ENCODE data around the gene INPP5D.

DNA sequence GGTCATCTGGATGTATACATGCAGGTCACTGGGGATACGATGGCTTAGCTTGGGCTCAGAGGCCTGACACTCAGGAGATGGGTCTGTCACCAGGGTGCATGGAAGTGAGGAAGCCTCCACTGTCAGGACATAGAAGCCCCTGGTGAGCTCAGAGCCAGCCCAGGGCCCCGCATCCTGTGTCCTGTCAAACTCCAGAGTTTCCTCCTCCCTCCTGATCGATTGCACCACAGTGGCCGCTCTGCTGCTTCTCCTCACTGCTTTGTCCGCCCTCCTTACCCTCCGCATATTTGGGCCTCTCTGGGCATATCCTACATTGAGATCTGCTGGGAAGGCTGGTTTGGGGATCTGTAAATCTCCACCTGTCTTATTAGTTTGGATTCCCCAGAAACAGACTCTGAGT lies 153.8 kb downstream of the INPP5D start:
- no peak for TF ChIP-seq RAD21 (IDR thresholded peaks at IDR 0.05)
- TF ChIP-seq, protein P1, sequence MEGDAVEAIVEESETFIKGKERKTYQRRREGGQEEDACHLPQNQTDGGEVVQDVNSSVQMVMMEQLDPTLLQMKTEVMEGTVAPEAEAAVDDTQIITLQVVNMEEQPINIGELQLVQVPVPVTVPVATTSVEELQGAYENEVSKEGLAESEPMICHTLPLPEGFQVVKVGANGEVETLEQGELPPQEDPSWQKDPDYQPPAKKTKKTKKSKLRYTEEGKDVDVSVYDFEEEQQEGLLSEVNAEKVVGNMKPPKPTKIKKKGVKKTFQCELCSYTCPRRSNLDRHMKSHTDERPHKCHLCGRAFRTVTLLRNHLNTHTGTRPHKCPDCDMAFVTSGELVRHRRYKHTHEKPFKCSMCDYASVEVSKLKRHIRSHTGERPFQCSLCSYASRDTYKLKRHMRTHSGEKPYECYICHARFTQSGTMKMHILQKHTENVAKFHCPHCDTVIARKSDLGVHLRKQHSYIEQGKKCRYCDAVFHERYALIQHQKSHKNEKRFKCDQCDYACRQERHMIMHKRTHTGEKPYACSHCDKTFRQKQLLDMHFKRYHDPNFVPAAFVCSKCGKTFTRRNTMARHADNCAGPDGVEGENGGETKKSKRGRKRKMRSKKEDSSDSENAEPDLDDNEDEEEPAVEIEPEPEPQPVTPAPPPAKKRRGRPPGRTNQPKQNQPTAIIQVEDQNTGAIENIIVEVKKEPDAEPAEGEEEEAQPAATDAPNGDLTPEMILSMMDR (IDR thresholded peaks at IDR 0.05; ENCODE audit: low read depth, low read length, missing input control), result no peak
- TF ChIP-seq, protein P2, sequence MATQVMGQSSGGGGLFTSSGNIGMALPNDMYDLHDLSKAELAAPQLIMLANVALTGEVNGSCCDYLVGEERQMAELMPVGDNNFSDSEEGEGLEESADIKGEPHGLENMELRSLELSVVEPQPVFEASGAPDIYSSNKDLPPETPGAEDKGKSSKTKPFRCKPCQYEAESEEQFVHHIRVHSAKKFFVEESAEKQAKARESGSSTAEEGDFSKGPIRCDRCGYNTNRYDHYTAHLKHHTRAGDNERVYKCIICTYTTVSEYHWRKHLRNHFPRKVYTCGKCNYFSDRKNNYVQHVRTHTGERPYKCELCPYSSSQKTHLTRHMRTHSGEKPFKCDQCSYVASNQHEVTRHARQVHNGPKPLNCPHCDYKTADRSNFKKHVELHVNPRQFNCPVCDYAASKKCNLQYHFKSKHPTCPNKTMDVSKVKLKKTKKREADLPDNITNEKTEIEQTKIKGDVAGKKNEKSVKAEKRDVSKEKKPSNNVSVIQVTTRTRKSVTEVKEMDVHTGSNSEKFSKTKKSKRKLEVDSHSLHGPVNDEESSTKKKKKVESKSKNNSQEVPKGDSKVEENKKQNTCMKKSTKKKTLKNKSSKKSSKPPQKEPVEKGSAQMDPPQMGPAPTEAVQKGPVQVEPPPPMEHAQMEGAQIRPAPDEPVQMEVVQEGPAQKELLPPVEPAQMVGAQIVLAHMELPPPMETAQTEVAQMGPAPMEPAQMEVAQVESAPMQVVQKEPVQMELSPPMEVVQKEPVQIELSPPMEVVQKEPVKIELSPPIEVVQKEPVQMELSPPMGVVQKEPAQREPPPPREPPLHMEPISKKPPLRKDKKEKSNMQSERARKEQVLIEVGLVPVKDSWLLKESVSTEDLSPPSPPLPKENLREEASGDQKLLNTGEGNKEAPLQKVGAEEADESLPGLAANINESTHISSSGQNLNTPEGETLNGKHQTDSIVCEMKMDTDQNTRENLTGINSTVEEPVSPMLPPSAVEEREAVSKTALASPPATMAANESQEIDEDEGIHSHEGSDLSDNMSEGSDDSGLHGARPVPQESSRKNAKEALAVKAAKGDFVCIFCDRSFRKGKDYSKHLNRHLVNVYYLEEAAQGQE (IDR thresholded peaks at IDR 0.05), result no peak
- TF ChIP-seq, protein P3, sequence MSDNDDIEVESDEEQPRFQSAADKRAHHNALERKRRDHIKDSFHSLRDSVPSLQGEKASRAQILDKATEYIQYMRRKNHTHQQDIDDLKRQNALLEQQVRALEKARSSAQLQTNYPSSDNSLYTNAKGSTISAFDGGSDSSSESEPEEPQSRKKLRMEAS (IDR thresholded peaks at IDR 0.05), result no peak
- TF ChIP-seq HNF4A (conservative IDR thresholded peaks at IDR 0.05), result no peak
- TF ChIP-seq, protein P4, sequence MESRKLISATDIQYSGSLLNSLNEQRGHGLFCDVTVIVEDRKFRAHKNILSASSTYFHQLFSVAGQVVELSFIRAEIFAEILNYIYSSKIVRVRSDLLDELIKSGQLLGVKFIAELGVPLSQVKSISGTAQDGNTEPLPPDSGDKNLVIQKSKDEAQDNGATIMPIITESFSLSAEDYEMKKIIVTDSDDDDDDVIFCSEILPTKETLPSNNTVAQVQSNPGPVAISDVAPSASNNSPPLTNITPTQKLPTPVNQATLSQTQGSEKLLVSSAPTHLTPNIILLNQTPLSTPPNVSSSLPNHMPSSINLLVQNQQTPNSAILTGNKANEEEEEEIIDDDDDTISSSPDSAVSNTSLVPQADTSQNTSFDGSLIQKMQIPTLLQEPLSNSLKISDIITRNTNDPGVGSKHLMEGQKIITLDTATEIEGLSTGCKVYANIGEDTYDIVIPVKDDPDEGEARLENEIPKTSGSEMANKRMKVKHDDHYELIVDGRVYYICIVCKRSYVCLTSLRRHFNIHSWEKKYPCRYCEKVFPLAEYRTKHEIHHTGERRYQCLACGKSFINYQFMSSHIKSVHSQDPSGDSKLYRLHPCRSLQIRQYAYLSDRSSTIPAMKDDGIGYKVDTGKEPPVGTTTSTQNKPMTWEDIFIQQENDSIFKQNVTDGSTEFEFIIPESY (IDR thresholded peaks at IDR 0.05), result no peak
- no peak for TF ChIP-seq EGR1 (IDR thresholded peaks at IDR 0.05; ENCODE audit: low read depth in 2 of 2)
- TF ChIP-seq JUND (IDR thresholded peaks at IDR 0.05), result no peak
- TF ChIP-seq, protein P5, sequence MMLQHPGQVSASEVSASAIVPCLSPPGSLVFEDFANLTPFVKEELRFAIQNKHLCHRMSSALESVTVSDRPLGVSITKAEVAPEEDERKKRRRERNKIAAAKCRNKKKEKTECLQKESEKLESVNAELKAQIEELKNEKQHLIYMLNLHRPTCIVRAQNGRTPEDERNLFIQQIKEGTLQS (IDR thresholded peaks at IDR 0.05), result no peak
- TF ChIP-seq YY1 (IDR thresholded peaks at IDR 0.05), result no peak
- TF ChIP-seq TAF1 (conservative IDR thresholded peaks at IDR 0.05), result no peak
- no peak for TF ChIP-seq SP1 (IDR thresholded peaks at IDR 0.05)
- TF ChIP-seq FOXA1 (IDR thresholded peaks at IDR 0.05), result no peak

Measured in liver (tissue), 3 donors.